Activated T-cell treated with anti-CD3 and anti-CD28 coated beads, Interleukin-2, amount 50 U/mL, for 24 hours (primary cell): ENCODE measurements around the gene UNKL.
"Not testable (repeated sequence)": the region's sequence is repeated elsewhere in the genome, so short reads cannot be mapped to it uniquely, and the experiment has no call there.

Experiments used
- DNase-seq: peaks from one replicate; pipeline ENCODE4 v3.0.0-alpha.2; 2020
- H3K27ac Mint-ChIP-seq: 2 replicates; pipeline ENCODE4 v1.8.0; 2020; ENCODE audit warnings: mild to moderate bottlenecking, mixed read lengths
- H3K27me3 Mint-ChIP-seq: 2 replicates; pipeline ENCODE4 v1.8.0; 2020; ENCODE audit warnings: mixed read lengths
- H3K36me3 Mint-ChIP-seq: 2 replicates; pipeline ENCODE4 v1.8.0; 2020; ENCODE audit warnings: low read depth, mixed read lengths
- H3K4me1 Mint-ChIP-seq: 2 replicates; pipeline ENCODE4 v1.8.0; 2020; ENCODE audit warnings: low read depth, mixed read lengths
- H3K4me3 Mint-ChIP-seq: 2 replicates; pipeline ENCODE4 v1.8.0; 2020; ENCODE audit warnings: mild to moderate bottlenecking, moderate library complexity, mixed read lengths
- H3K9me3 Mint-ChIP-seq: 2 replicates; pipeline ENCODE4 v1.8.0; 2020; ENCODE audit warnings: mixed read lengths

The UNKL gene

GRCh38 chr16:1333854-1334700, 80.4 kb downstream of the UNKL start:
- H3K27ac Mint-ChIP-seq = no peak overlapping the region
- H3K4me1 Mint-ChIP-seq = peaks cover 16% of the 10 kb centered on the region
- H3K27me3 Mint-ChIP-seq = peaks cover 39% of the 10 kb centered on the region
- no peaks in the 10 kb centered on the region for H3K9me3 Mint-ChIP-seq
- H3K4me3 Mint-ChIP-seq = no peak overlapping the region
- no peaks in the 10 kb centered on the region for H3K36me3 Mint-ChIP-seq
- no peak for DNase-seq

- Mint-ChIP-seq H3K27me3 (peaks cover 39% of the 10 kb centered on the region), H3K27ac (peak within 1 kb of the TSS; percentile 54), H3K4me1 (peaks cover 16% of the 10 kb centered on the region), H3K4me3 (peak within 1 kb of the TSS; percentile 45), H3K36me3 (no peaks in the 10 kb centered on the region), H3K9me3 (no peaks in the 10 kb centered on the region)
- DNase-seq = peak; percentile 64
Observed at GRCh38 chr16:1333149-1333812, 81.2 kb downstream of the UNKL start, which contains the start of gene BAIAP3. BAIAP3 (plus strand) TSS chr16:1333645; CDS start chr16:1338550, 4,905 bp downstream.

- Mint-ChIP-seq H3K9me3 (no peaks in the 10 kb centered on the region), H3K36me3 (no peaks in the 10 kb centered on the region), H3K27ac (peak overlapping the region; percentile 54), H3K4me1 (peaks cover 16% of the 10 kb centered on the region), H3K4me3 (peak overlapping the region; percentile 45), H3K27me3 (peaks cover 39% of the 10 kb centered on the region)
- DNase-seq = no peak
Observed at GRCh38 chr16:1332618-1333148, 81.8 kb downstream of the UNKL start.

GRCh38 chr16:1331712-1332617, 82.5 kb downstream of the UNKL start:
- peaks cover 39% of the 10 kb centered on the region for H3K27me3 Mint-ChIP-seq
- no peak overlapping the region for H3K27ac Mint-ChIP-seq
- peaks cover 16% of the 10 kb centered on the region for H3K4me1 Mint-ChIP-seq

GRCh38 chr16:1330931-1331711, 83.4 kb downstream of the UNKL start:
- no peak overlapping the region for H3K27ac Mint-ChIP-seq

More at GRCh38 chr16:1331712-1332617, 82.5 kb downstream of the UNKL start:
- H3K4me3 Mint-ChIP-seq = peak overlapping the region; percentile 45
- H3K9me3 Mint-ChIP-seq = no peaks in the 10 kb centered on the region
- H3K36me3 Mint-ChIP-seq = no peaks in the 10 kb centered on the region
- no peak for DNase-seq

DNA sequence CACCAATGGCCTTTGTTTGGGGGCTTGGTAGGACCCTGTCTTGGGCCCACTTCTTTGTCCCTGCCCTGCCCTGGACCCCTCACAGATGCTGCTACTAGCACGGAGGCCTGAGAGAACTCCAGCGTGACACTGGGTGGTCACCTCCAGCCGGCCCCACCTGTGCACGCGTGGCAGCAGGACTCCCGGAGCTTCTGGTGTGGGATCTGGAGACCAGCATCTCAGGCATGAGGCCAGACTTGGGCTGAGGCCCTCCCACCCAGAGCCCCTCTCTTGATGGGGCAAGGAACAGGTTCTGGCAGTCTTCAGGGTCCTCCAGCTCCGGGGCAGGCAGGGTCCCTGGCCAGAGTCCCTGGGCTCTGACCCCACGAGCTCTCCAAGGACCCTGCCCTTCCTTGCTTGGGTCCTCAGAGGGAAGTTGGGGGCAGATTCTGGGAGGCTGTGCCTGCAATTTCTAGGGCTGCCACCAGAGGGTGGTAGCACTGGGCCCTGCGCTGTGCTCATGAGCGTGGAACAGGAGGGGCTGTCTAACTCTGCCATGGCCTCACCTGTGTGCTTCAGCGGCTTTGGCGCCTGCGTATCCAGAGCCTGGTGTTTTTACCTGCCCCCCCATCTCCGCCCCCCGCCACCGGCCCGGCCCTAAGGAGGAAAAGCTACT, 84.1 kb downstream of the UNKL start:
- no peak for DNase-seq

More at GRCh38 chr16:1330931-1331711, 83.4 kb downstream of the UNKL start:
- Mint-ChIP-seq H3K4me3 (no peak overlapping the region), H3K4me1 (peaks cover 16% of the 10 kb centered on the region), H3K27me3 (peaks cover 38% of the 10 kb centered on the region), H3K9me3 (no peaks in the 10 kb centered on the region), H3K36me3 (peaks cover 4% of the 10 kb centered on the region)
- no peak for DNase-seq

DNA sequence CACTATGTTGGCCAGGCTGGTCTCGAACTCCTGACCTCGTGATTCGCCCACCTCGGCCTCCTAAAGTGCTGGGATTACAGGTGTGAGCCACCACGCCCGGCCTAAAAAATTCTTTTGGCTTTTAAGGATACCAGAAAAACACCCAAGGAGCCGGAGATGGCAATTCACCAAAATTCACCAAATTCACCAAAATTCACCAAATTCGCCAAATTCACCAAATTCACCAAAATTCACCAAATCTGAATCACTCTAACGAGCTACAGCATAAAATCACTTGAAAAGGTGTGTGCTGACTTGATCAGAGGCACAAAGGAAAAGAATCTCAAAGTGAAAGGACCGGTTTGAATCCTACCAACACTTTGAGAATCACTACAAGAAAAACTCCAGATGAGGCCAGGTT, 85.5 kb downstream of the UNKL start:
- Mint-ChIP-seq H3K4me1 (peaks cover 14% of the 10 kb centered on the region), H3K27me3 (peaks cover 22% of the 10 kb centered on the region), H3K36me3 (peaks cover 21% of the 10 kb centered on the region)
- H3K9me3 Mint-ChIP-seq, H3K4me3 Mint-ChIP-seq, H3K27ac Mint-ChIP-seq, DNase-seq: not testable (repeated sequence)

More for the DNA sequence above, 84.1 kb downstream of the UNKL start:
- H3K36me3 Mint-ChIP-seq = peaks cover 9% of the 10 kb centered on the region
- no peaks in the 10 kb centered on the region for H3K9me3 Mint-ChIP-seq
- peaks cover 16% of the 10 kb centered on the region for H3K4me1 Mint-ChIP-seq
- H3K4me3 Mint-ChIP-seq = no peak overlapping the region
- peaks cover 32% of the 10 kb centered on the region for H3K27me3 Mint-ChIP-seq
- no peak overlapping the region for H3K27ac Mint-ChIP-seq

DNA sequence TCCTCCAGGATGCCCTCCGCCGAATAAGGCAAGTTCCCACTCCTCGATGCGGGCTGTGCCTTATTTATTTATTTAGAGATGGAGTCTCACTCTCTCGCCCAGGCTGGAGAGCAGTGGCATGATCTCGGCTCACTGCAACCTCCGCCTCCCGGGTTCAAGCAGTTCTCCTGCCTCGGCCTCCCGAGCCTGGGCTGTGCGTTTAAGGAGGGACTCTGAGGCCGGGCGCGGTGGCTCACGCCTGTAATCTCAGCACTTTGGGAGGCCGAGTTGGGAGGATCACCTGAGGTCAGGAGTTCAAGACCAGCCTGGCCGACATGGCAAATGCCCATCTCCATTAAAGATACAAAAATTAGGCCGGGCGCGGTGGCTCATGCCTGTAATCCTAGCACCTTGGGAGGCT, 86.4 kb downstream of the UNKL start:
- not testable (repeated sequence) for H3K4me3 Mint-ChIP-seq, DNase-seq, H3K9me3 Mint-ChIP-seq, H3K27ac Mint-ChIP-seq
- Mint-ChIP-seq H3K36me3 (peaks cover 28% of the 10 kb centered on the region), H3K27me3 (peaks cover 22% of the 10 kb centered on the region), H3K4me1 (peaks cover 14% of the 10 kb centered on the region)

DNA sequence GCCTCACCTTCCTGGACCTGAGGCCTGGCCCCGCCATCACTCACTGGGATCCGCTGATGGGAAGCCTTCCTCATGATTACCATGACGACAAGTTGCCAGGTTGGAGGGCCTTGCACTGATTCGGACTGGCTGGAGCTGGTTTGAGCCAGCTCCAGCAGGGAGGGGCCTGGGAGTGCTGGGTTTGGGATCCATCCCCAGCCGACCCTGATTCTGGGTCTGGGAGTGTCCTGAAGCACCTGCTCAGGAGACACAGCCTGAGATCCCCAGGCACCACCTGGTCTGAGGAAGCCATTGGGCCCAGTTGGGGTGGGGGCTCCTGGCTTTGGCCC, 86.9 kb downstream of the UNKL start:
- Mint-ChIP-seq H3K36me3 (peaks cover 29% of the 10 kb centered on the region), H3K4me3 (no peak overlapping the region), H3K27ac (no peak overlapping the region), H3K4me1 (peaks cover 12% of the 10 kb centered on the region), H3K27me3 (peaks cover 19% of the 10 kb centered on the region), H3K9me3 (no peaks in the 10 kb centered on the region)
- DNase-seq = no peak

GRCh38 chr16:1326946-1327618, 87.4 kb downstream of the UNKL start:
- H3K27ac Mint-ChIP-seq = peak overlapping the region; percentile 18
- peaks cover 14% of the 10 kb centered on the region for H3K27me3 Mint-ChIP-seq

GRCh38 chr16:1326391-1326790, 88.1 kb downstream of the UNKL start:
- Mint-ChIP-seq H3K27ac (peak overlapping the region; percentile 18), H3K4me1 (peaks cover 3% of the 10 kb centered on the region), H3K4me3 (no peak overlapping the region), H3K27me3 (peaks cover 7% of the 10 kb centered on the region), H3K9me3 (no peaks in the 10 kb centered on the region), H3K36me3 (peaks cover 39% of the 10 kb centered on the region)
- no peak for DNase-seq

More at GRCh38 chr16:1326946-1327618, 87.4 kb downstream of the UNKL start:
- no peak overlapping the region for H3K4me3 Mint-ChIP-seq
- H3K36me3 Mint-ChIP-seq = peaks cover 32% of the 10 kb centered on the region
- no peak for DNase-seq
- peaks cover 8% of the 10 kb centered on the region for H3K4me1 Mint-ChIP-seq
- no peaks in the 10 kb centered on the region for H3K9me3 Mint-ChIP-seq

GRCh38 chr16:1325673-1326371, 88.7 kb downstream of the UNKL start:
- H3K27ac Mint-ChIP-seq = no peak overlapping the region
- H3K9me3 Mint-ChIP-seq = no peaks in the 10 kb centered on the region
- no peak overlapping the region for H3K4me3 Mint-ChIP-seq
- H3K4me1 Mint-ChIP-seq = no peaks in the 10 kb centered on the region
- no peak for DNase-seq
- peaks cover 45% of the 10 kb centered on the region for H3K36me3 Mint-ChIP-seq
- peaks cover 3% of the 10 kb centered on the region for H3K27me3 Mint-ChIP-seq
